Measurements from ENCODE around the gene COMMD8. TPM values are rescaled to one million over a fixed set of nuclear protein-coding genes. Genes with fewer than 3 reads are reported as not detected.
"Not testable (repeated sequence)": the region's sequence is repeated elsewhere in the genome, so short reads cannot be mapped to it uniquely, and the experiment has no call there.

Gene COMMD8
- total and polyA plus RNA-seq, 7 donors = 10.8 to 41.4 (median 21.4) TPM

DNA sequence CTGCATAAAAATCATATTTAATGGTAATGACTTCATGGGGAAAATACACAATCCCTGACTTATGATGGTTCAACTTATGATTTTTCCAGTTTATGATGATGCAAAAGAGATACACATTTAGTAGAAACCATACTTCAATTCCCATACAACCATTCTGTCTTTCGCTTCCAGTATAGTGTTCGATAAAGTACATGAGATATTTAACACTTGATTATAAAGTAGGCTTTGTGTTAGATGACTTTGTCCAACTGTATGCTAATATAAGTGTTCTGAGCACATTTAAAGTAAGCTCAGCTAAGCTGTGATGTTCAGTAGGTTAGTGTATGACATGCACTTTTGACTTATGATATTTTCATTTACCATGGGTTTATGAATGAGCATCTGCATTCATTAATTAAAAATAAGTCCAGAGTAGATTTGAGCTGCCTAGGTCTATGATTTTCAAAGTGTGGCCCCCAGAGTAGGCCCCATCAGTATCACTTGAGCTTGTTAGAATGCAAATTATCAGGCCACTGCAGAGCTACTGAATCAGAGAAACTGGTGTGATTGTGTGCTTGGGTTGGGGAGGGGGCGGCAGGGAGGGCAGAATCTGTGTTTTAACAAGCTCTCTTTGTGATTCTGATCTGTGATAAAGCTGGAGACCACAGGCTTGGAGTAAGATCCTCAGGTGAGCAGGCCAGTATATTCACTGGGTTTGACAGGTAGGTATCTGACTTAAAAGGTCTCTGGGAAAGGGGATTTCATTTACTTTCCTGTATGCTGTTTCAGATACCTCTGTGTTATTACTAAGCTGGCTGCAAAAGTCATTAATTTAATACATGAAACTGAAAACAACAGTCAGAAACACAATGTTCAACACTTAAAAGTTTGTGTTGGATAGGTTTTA is 30.0 kb upstream of the COMMD8 start:
- H3K27ac ChIP-seq = no peak overlapping the region
- no peaks in the 10 kb centered on the region for H3K36me3 ChIP-seq
- peaks cover 0 to 29% (median 13%) of the 10 kb centered on the region in 4 donors for H3K4me1 ChIP-seq
- DNase-seq = no peak
- TF ChIP-seq POLR2A (IDR thresholded peaks at IDR 0.05) (no peak), EP300 (IDR thresholded peaks at IDR 0.05) (no peak), POLR2AphosphoS5 (IDR thresholded peaks at IDR 0.05) (no peak)
- TF ChIP-seq, protein P1, sequence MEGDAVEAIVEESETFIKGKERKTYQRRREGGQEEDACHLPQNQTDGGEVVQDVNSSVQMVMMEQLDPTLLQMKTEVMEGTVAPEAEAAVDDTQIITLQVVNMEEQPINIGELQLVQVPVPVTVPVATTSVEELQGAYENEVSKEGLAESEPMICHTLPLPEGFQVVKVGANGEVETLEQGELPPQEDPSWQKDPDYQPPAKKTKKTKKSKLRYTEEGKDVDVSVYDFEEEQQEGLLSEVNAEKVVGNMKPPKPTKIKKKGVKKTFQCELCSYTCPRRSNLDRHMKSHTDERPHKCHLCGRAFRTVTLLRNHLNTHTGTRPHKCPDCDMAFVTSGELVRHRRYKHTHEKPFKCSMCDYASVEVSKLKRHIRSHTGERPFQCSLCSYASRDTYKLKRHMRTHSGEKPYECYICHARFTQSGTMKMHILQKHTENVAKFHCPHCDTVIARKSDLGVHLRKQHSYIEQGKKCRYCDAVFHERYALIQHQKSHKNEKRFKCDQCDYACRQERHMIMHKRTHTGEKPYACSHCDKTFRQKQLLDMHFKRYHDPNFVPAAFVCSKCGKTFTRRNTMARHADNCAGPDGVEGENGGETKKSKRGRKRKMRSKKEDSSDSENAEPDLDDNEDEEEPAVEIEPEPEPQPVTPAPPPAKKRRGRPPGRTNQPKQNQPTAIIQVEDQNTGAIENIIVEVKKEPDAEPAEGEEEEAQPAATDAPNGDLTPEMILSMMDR (IDR thresholded peaks at IDR 0.05) = no peak
- H3K4me3 ChIP-seq = no peak overlapping the region
- intact Hi-C loops (cut with DNase I) = no loop called here
- H3K27me3 ChIP-seq = no peaks in the 10 kb centered on the region
- no peaks in the 10 kb centered on the region for H3K9me3 ChIP-seq
- WGBS, 2 donors = 91% methylated on average over 3 of the region's 3 CpGs

DNA sequence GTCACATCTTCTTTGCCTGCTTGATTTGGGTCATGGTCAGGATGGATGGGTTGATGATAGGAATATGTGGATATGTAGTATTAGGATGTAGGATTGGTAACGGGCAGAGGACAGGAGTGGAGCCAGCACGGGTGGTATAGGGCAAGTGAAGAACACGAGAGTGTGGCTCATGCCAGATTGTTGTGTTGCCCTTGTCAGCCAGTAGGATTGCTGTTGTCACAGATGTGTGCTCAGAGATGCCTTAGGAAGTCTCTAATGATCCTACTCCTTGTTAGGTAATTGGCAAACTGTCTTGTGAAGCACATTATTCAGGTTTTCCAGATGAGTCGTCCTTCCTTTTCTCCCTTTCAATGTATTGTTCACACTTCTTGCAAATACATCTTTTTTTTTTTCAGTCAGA is 27.0 kb upstream of the COMMD8 start:
- no peaks in the 10 kb centered on the region for H3K27me3 ChIP-seq
- TF ChIP-seq EP300 (IDR thresholded peaks at IDR 0.05) (no peak), POLR2A (IDR thresholded peaks at IDR 0.05) (no peak), POLR2AphosphoS5 (IDR thresholded peaks at IDR 0.05) (no peak)
- TF ChIP-seq, protein P1 (IDR thresholded peaks at IDR 0.05) = no peak
- intact Hi-C loops (cut with DNase I) = no loop called here
- DNase-seq = no peak
- H3K4me3 ChIP-seq = no peak overlapping the region
- H3K4me1 ChIP-seq = peaks cover 0 to 43% (median 16%) of the 10 kb centered on the region in 4 donors
- no peak overlapping the region for H3K27ac ChIP-seq
- no peaks in the 10 kb centered on the region for H3K9me3 ChIP-seq
- 79 to 84% methylated on average over 4 of the region's 4 CpGs for WGBS, 2 donors
- no peaks in the 10 kb centered on the region for H3K36me3 ChIP-seq

DNA sequence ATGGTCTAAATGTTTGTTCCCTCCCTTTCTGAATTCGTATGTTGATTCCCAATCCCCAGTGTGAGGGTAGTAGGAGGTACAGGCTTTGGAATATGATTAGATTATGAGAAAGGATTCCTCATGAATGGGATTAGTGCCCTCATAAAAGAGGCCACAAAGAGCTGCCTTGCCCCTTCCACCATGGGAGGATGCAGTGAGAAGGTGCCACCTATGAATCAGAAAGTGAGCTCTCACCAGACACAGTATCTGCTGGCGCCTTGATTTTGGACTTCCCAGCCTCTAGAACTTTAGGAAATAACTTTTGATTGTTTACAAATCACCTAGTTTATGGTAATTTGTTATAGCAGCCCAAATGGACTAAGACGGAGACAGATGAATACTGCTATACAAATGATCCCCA is 25.2 kb upstream of the COMMD8 start:
- peaks cover 0 to 50% (median 20%) of the 10 kb centered on the region in 4 donors for H3K4me1 ChIP-seq
- H3K27ac ChIP-seq = no peak overlapping the region
- 51 to 65% methylated on average over 3 of the region's 3 CpGs for WGBS, 2 donors

DNA sequence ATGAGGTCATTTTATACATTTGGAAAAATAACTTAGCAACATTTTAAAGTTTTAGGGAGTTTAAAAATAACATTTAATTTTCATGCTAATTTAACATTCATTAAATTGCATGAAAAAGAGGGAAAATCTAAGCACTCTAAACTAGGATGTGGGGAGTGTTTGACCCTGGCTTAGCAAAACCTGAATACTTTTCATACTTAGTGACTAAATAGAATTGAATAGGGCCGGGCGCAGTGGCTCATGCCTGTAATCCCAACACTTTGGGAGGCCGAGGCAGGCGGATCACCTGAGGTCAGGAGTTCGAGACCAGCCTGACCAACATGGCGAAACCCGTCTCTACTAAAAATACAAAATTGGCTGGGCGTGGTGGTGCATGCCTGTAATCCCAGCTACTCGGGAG is 23.2 kb upstream of the COMMD8 start:
- intact Hi-C loops (cut with DNase I) = loop anchor here (5.0 to 10.0 kb wide), 2 partner anchors 426 to 858 kb away; partner anchors contain the start of genes NFXL1 and SLAIN2
- 93 to 97% methylated on average over 9 of the region's 9 CpGs for WGBS, 2 donors
- H3K36me3 ChIP-seq, DNase-seq, H3K27me3 ChIP-seq, H3K9me3 ChIP-seq: not testable (repeated sequence)
- peaks cover 0 to 44% (median 15%) of the 10 kb centered on the region in 4 donors for H3K4me1 ChIP-seq
- peak overlapping the region; percentile 90 to 94 (median 93) for H3K27ac ChIP-seq
- H3K4me3 ChIP-seq = peak overlapping the region in 3 of 4 donors; percentile 57 to 69 (median 63)

More for the DNA sequence above, 25.2 kb upstream of the COMMD8 start:
- intact Hi-C loops (cut with DNase I) = loop anchor here (5.0 to 10.0 kb wide), 2 partner anchors 424 to 856 kb away; partner anchors contain the start of genes NFXL1 and SLAIN2
- no peak overlapping the region for H3K4me3 ChIP-seq
- TF ChIP-seq EP300 (IDR thresholded peaks at IDR 0.05) (no peak), POLR2AphosphoS5 (IDR thresholded peaks at IDR 0.05) (no peak), POLR2A (IDR thresholded peaks at IDR 0.05) (no peak)
- TF ChIP-seq, protein P1 (IDR thresholded peaks at IDR 0.05) = no peak
- no peak for DNase-seq
- H3K27me3 ChIP-seq = no peaks in the 10 kb centered on the region
- H3K9me3 ChIP-seq = no peaks in the 10 kb centered on the region
- no peaks in the 10 kb centered on the region for H3K36me3 ChIP-seq

DNA sequence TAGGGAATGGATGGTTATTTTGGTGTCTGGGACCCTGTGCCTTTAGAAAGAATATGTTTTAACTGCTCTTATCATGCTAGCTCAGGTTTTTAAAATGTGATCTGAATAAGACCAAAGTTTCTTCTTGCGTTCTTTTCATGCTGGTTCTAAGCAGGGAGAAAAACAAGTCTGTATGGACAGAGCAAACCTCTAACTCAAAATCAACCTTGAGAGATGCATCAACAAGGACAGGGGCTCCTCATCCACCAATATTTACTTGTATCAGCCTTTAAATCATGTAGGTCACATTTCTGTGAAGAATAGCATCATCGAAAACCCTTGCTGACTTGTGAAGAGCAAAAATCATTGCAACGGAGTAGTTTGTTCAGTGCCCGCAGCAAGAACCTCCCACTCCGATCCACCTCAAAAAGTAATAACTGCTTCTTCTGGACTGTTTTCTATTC is 22.8 kb upstream of the COMMD8 start:
- Histone ChIP-seq H3K4me1 (peaks cover 0 to 39% (median 15%) of the 10 kb centered on the region in 4 donors), H3K36me3 (no peaks in the 10 kb centered on the region), H3K27me3 (no peaks in the 10 kb centered on the region), H3K9me3 (no peaks in the 10 kb centered on the region), H3K4me3 (peak overlapping the region; percentile 54 to 69 (median 60)), H3K27ac (peak overlapping the region; percentile 90 to 94 (median 93))
- TF ChIP-seq EP300 (IDR thresholded peaks at IDR 0.05) (no peak), POLR2AphosphoS5 (IDR thresholded peaks at IDR 0.05) (no peak)
- intact Hi-C loops (cut with DNase I) = loop anchor here (5.0 to 10.0 kb wide), 2 partner anchors 426 to 859 kb away; partner anchors contain the start of genes NFXL1 and SLAIN2
- DNase-seq = no peak
- 31 to 51% methylated on average over 5 of the region's 5 CpGs for WGBS, 2 donors
